T-helper 17 cell (primary cell): Measurements from ENCODE around the gene DNASE2B. TPM values are rescaled to one million over a fixed set of nuclear protein-coding genes. Genes with fewer than 3 reads are reported as not detected.

Experiments used
- ATAC-seq: fragments of 150-1000 bp; cut with Tn5 transposase; 2 replicates; pipeline ENCODE4 v1.10.0; 2021; ENCODE audit warnings: mild to moderate bottlenecking, moderate library complexity
- DNase-seq, 3 donors: peaks; one replicate each; pipeline versions ENCODE4 v3.0.0 to v3.0.0-alpha.2; 2020 to 2021
- H3K9me3 ChIP-seq: one replicate; pipeline ENCODE4 v1.7.0; 2013; ENCODE audit warnings: low read length, mild to moderate bottlenecking; ENCODE audit not compliant: control insufficient read depth, poor library complexity, severe bottlenecking
- H3K27ac Mint-ChIP-seq: one replicate; pipeline ENCODE4 v1.8.0; 2022; ENCODE audit warnings: mild to moderate bottlenecking, moderate library complexity, mixed read lengths
- H3K27me3 Mint-ChIP-seq: one replicate; pipeline ENCODE4 v1.8.0; 2022; ENCODE audit warnings: mixed read lengths
- H3K36me3 Mint-ChIP-seq: one replicate; pipeline ENCODE4 v1.8.0; 2022; ENCODE audit warnings: low read depth, mixed read lengths
- H3K4me1 Mint-ChIP-seq: one replicate; pipeline ENCODE4 v1.8.0; 2022; ENCODE audit warnings: mild to moderate bottlenecking, mixed read lengths
- H3K4me3 Mint-ChIP-seq: one replicate; pipeline ENCODE4 v1.8.0; 2022; ENCODE audit warnings: mild to moderate bottlenecking, moderate library complexity, mixed read lengths
- total RNA-seq, 4 donors: library from RNA in 2 of 4; stranded (reverse) in 2 of 4; gene quantifications; one replicate each; pipeline ENCODE4 v1.2.3 and lab custom pipeline; 2022 to 2026

DNASE2B gene
- total RNA-seq, 2 donors from 2014 or later, result not detected

DNA sequence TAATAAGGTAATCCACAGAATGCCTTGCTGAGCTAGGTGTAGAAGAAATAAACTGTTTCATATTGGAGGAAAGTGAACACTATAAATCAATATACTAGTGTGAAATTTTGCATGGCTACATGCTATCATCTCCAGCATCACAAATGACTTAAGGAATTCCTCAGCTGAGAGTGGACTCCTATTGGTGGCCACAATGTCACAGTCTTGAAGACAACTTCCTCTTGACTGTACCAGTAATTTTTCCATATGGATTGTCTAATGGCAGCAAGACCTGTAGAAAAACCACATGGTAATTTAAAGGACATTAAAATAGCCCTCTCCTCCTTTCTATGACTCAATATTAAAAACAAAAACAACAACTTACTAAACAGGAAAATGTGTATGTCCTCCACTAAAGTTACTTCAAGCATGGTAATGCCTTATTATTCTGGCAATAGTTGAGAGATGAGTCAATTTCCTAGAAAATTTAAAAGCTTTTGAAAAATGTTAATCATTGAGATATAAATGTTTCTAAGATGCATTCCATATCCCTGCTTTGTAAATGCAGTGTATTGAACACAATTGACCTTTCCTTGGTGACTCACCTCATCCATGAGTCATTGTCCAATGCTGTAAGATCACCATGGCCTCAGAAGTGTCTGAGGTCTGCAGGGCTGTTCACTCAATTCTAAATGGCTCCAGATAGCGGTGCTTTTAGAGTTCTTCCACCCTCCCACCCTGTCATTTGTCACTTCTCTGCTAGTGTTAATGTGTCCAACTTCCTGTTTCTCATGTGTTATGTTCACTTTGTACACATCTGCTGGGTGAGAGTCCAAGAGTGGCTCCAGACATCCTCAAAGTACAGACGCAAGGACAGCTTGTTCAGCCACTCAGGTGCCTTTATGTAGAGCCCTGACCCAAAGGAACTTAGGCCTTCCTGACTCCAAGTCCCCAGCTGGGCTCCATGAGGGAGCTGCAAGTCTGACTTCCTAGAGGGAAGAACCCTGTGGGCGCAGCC lies 32.8 kb upstream of the DNASE2B start:
- H3K9me3 ChIP-seq, result peaks cover 2% of the 10 kb centered on the region
- Mint-ChIP-seq H3K27ac (no peak overlapping the region), H3K36me3 (no peaks in the 10 kb centered on the region), H3K4me1 (peaks cover 4% of the 10 kb centered on the region), H3K4me3 (no peak overlapping the region), H3K27me3 (no peaks in the 10 kb centered on the region)
- ATAC-seq (no peak), DNase-seq (no peak)

- Mint-ChIP-seq H3K4me3 (no peak overlapping the region), H3K36me3 (no peaks in the 10 kb centered on the region), H3K27me3 (no peaks in the 10 kb centered on the region), H3K27ac (no peak overlapping the region), H3K4me1 (peaks cover 4% of the 10 kb centered on the region)
- H3K9me3 ChIP-seq, result peaks cover 2% of the 10 kb centered on the region
- DNase-seq, result no peak
- no peak for ATAC-seq
These were observed 31.5 kb upstream of the DNASE2B start for GRCh38 chr1:84366786-84367185.

- no peaks in the 10 kb centered on the region for H3K36me3 Mint-ChIP-seq
- H3K4me3 Mint-ChIP-seq, result no peak overlapping the region
- no peak overlapping the region for H3K27ac Mint-ChIP-seq
- no peak for DNase-seq
- no peaks in the 10 kb centered on the region for H3K27me3 Mint-ChIP-seq
- peaks cover 2% of the 10 kb centered on the region for H3K9me3 ChIP-seq
- ATAC-seq, result no peak
- peaks cover 4% of the 10 kb centered on the region for H3K4me1 Mint-ChIP-seq
These were observed 31.1 kb upstream of the DNASE2B start for GRCh38 chr1:84367219-84367618.

DNA sequence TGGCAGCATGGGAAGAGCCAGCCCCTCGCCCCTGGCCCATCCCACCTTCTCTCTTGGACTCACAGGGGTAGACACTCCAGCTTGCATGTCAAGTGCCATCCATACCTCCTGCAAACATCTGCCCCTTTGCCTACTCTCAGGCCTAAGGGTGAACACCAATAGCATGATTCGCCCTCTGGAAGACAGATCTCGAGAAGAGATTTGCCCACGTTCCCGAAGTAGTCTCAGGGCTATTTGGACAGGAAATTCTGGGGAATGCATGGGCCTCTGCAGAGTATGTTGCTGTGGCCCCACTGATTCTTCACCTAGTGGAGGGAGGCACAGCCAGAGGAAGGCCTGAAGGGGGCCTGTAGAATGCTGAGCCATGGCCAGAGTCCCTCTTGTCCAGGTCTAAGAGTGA lies 29.8 kb upstream of the DNASE2B start:
- H3K36me3 Mint-ChIP-seq, result no peaks in the 10 kb centered on the region
- no peak overlapping the region for H3K4me3 Mint-ChIP-seq
- peaks cover 2% of the 10 kb centered on the region for H3K9me3 ChIP-seq
- ATAC-seq (no peak), DNase-seq (no peak)
- no peaks in the 10 kb centered on the region for H3K4me1 Mint-ChIP-seq
- H3K27ac Mint-ChIP-seq, result no peak overlapping the region
- H3K27me3 Mint-ChIP-seq, result no peaks in the 10 kb centered on the region

- Mint-ChIP-seq H3K27ac (no peak overlapping the region), H3K27me3 (peaks cover 5% of the 10 kb centered on the region), H3K4me3 (no peak overlapping the region), H3K4me1 (no peaks in the 10 kb centered on the region), H3K36me3 (no peaks in the 10 kb centered on the region)
- H3K9me3 ChIP-seq, result peaks cover 2% of the 10 kb centered on the region
- no peak for DNase-seq
- no peak for ATAC-seq
These were observed 28.0 kb upstream of the DNASE2B start for GRCh38 chr1:84370266-84370665.

DNA sequence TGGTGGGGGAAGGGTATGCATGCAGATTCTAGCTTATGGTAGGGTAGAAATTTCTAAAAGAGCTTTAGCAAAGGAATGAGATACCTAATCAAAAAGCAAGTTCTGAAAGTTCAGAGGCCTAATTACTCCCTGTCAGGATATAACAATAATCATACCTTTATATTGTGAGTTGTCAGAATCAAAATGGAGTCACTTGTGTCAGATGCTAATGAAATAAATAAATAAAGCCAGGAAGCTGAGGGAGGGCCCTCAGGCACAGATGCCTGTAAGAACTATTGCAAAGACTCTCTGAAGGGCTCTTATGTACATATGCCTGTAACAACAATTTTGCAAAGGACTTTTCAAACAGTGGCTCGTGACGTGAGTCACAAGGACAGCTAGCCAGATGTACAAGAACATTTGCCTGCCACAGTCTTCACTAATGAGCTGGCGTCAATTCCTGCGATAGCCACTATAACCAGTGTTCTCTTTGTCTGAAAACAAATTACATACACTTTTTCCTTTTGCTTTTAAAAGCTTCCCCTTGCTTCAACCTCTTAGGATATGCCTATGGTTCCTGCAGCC lies 27.4 kb upstream of the DNASE2B start:
- no peak overlapping the region for H3K4me3 Mint-ChIP-seq
- no peak for DNase-seq
- H3K9me3 ChIP-seq, result peaks cover 2% of the 10 kb centered on the region
- H3K27me3 Mint-ChIP-seq, result peaks cover 5% of the 10 kb centered on the region
- H3K36me3 Mint-ChIP-seq, result no peaks in the 10 kb centered on the region
- H3K27ac Mint-ChIP-seq, result no peak overlapping the region
- no peak for ATAC-seq
- H3K4me1 Mint-ChIP-seq, result no peaks in the 10 kb centered on the region

DNA sequence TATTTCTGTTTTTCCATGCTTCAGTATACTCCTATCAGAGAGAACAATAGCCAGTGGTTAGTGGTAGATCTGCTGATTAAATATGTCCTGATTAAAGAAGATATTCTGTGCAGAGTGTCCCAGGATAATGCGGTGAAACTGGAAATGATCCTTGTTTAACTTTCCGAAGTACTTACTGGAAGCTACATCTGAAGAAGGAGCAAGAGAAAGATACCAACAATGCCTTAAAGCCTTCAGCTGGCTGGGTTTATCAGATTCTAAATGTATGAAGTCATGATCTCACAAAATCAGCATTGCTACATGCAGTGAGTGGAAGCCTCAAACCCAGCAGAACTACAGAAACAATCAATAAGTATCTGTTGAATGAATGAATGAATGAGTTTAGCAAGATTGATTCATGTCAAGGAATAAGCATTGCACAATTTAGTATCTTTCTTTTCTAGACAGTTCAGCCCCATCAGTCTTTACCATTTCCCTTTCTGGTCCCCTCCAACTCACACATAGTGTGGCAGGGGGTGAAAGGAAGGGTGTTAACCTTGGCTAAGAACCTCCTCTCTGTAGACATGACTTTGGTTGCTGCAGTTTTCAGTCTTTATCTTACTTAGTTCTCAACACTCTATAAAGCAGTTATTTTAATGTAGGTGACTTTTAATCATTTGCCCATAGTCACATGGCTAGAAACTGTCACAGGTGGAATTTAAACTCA lies 24.7 kb upstream of the DNASE2B start:
- H3K9me3 ChIP-seq, result peaks cover 1% of the 10 kb centered on the region
- peaks cover 5% of the 10 kb centered on the region for H3K27me3 Mint-ChIP-seq
- no peak overlapping the region for H3K27ac Mint-ChIP-seq
- ATAC-seq (no peak), DNase-seq (no peak)
- H3K4me3 Mint-ChIP-seq, result no peak overlapping the region
- H3K4me1 Mint-ChIP-seq, result no peaks in the 10 kb centered on the region
- H3K36me3 Mint-ChIP-seq, result peaks cover 2% of the 10 kb centered on the region

GRCh38 chr1:84374991-84375696 lies 23.1 kb upstream of the DNASE2B start:
- H3K36me3 Mint-ChIP-seq, result peaks cover 2% of the 10 kb centered on the region
- DNase-seq (no peak), ATAC-seq (no peak)
- no peaks in the 10 kb centered on the region for H3K4me1 Mint-ChIP-seq
- no peaks in the 10 kb centered on the region for H3K9me3 ChIP-seq
- H3K4me3 Mint-ChIP-seq, result no peak overlapping the region
- H3K27ac Mint-ChIP-seq, result no peak overlapping the region
- peaks cover 5% of the 10 kb centered on the region for H3K27me3 Mint-ChIP-seq

DNA sequence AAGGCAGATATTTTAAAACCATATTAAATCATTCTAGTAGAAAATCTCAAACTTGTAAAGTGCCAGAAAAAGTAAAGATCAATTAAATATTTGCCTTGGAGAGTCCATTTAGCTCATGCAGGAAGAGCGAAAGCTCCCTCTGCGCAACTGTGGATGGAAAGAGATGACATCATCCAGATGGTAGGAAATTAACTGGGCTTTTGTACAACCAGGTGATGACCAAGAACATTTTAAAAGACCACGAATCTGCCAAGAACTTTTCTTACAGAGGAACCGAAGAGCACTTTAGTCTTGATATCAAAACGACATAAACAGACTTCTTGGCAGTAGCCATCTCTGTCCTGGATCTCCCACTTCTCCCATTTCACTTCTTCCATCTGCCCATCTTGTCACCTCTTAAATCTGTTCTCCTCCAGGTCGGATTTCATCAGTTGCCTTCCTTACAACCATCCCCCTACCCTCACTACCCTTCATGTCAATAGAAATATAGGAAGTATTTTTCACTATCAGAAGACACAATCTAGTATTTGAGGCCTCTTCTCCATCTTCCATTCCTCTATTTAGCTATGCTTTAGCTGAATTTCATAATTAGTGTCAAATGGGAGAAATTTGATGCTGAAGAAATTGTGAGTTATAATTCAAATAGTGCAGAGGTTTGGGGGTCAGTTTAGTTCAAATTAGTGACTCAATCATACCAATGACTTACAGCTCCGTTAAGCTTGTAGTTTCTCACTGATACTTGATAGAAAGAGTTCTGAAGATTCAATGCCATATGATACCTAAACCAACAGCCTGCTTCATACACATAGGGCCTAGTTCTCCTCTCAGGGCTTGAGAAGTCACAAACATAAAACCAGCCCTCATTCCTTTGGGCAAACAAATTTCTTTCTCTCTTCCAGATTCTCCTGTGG lies 22.0 kb upstream of the DNASE2B start:
- Mint-ChIP-seq H3K27me3 (peaks cover 5% of the 10 kb centered on the region), H3K4me3 (no peak overlapping the region), H3K36me3 (peaks cover 3% of the 10 kb centered on the region), H3K27ac (no peak overlapping the region), H3K4me1 (no peaks in the 10 kb centered on the region)
- no peaks in the 10 kb centered on the region for H3K9me3 ChIP-seq
- DNase-seq (no peak), ATAC-seq (no peak)

- no peak for DNase-seq
- Mint-ChIP-seq H3K4me3 (no peak overlapping the region), H3K4me1 (no peaks in the 10 kb centered on the region), H3K27me3 (peaks cover 11% of the 10 kb centered on the region), H3K36me3 (peaks cover 3% of the 10 kb centered on the region), H3K27ac (no peak overlapping the region)
- ATAC-seq, result no peak
- no peaks in the 10 kb centered on the region for H3K9me3 ChIP-seq
These were observed 20.7 kb upstream of the DNASE2B start for GRCh38 chr1:84377480-84378095.

GRCh38 chr1:84379138-84379916 lies 19.0 kb upstream of the DNASE2B start:
- no peaks in the 10 kb centered on the region for H3K9me3 ChIP-seq
- no peaks in the 10 kb centered on the region for H3K4me1 Mint-ChIP-seq
- ATAC-seq (no peak), DNase-seq (no peak)
- peaks cover 3% of the 10 kb centered on the region for H3K36me3 Mint-ChIP-seq
- no peak overlapping the region for H3K4me3 Mint-ChIP-seq
- H3K27me3 Mint-ChIP-seq, result peaks cover 18% of the 10 kb centered on the region
- H3K27ac Mint-ChIP-seq, result no peak overlapping the region
